Ishikawa (cell line): ENCODE results near the gene TOR2A.
A peak's percentile ranks its signal among the peaks of the same experiment; 100 is the strongest.

Experiments used
- CEBPB ChIP-seq: IDR thresholded peaks from 2 replicates; pipeline ENCODE4 v1.6.1; 2012
- CREB1 ChIP-seq: IDR thresholded peaks from 2 replicates; pipeline ENCODE4 v1.6.1; 2012; ENCODE audit warnings: low read depth
- EGR1 ChIP-seq: IDR thresholded peaks from 2 replicates; pipeline ENCODE4 v1.6.1; 2012
- EP300 ChIP-seq: IDR thresholded peaks from 2 replicates; pipeline ENCODE4 v1.6.1; 2012; ENCODE audit warnings: borderline replicate concordance
- FOXM1 ChIP-seq: IDR thresholded peaks from 2 replicates; pipeline ENCODE4 v1.6.1; 2012; ENCODE audit warnings: low read depth, borderline replicate concordance
- NFIC ChIP-seq: IDR thresholded peaks from 2 replicates; pipeline ENCODE4 v1.6.1; 2012
- RAD21 ChIP-seq: IDR thresholded peaks from 2 replicates; pipeline ENCODE4 v1.6.1; 2012; ENCODE audit warnings: low read depth
- TAF1 ChIP-seq: IDR thresholded peaks from 2 replicates; pipeline ENCODE4 v1.6.1; 2012; ENCODE audit warnings: low read depth, mild to moderate bottlenecking
- TCF12 ChIP-seq: IDR thresholded peaks from 2 replicates; pipeline ENCODE4 v1.6.1; 2012; ENCODE audit warnings: low read depth
- TEAD4 ChIP-seq: IDR thresholded peaks from 2 replicates; pipeline ENCODE4 v1.6.1; 2012
- YY1 ChIP-seq: IDR thresholded peaks from 2 replicates; pipeline ENCODE4 v1.6.1; 2012; ENCODE audit warnings: low read depth
- ZBTB7A ChIP-seq: IDR thresholded peaks from 2 replicates; pipeline ENCODE4 v1.6.1; 2012; ENCODE audit warnings: low read depth
- TF ChIP-seq, protein P1 (sequence below): IDR thresholded peaks from 2 replicates; pipeline ENCODE4 v1.6.1; 2012; ENCODE audit warnings: low read depth, mild to moderate bottlenecking
- TF ChIP-seq, protein P2 (sequence below): IDR thresholded peaks from 2 replicates; pipeline ENCODE4 v1.6.1; 2012
- TF ChIP-seq, protein P3 (sequence below): IDR thresholded peaks from 2 replicates; pipeline ENCODE4 v1.6.1; 2012

Gene TOR2A

DNA sequence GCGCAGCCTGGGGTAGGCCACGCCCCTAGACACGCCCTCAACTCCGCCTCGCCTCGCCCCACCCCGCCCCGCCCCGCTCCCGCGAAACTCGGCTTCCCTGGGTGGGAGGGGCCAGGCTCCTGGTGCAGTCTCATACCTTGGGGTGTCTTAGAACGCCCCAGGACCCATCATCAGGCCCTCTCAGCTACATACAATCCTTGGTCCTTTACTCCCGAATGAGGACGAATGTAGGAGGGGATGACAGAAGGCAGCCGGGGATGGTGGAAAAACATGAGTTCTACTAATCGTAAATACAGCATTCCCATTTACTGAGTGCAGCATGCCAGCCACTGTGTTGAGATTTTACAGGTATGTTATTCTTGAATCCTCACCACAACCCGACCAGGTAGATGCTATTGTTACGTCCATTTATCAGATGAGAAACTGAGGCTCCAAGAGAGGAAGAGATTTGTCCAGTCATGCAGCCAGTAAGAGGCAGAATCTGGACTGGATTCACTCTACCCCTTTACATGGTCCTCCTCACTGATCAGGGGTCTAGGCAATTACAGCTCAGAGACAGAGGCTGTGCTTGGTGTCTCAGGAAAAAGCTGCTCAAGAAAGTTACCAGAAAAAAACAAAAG lies 36.6 kb upstream of the TOR2A start:
- TF ChIP-seq TAF1 (no peak), RAD21 (no peak), EP300 (no peak), CEBPB (no peak), ZBTB7A (no peak)
- TF ChIP-seq, protein P1, sequence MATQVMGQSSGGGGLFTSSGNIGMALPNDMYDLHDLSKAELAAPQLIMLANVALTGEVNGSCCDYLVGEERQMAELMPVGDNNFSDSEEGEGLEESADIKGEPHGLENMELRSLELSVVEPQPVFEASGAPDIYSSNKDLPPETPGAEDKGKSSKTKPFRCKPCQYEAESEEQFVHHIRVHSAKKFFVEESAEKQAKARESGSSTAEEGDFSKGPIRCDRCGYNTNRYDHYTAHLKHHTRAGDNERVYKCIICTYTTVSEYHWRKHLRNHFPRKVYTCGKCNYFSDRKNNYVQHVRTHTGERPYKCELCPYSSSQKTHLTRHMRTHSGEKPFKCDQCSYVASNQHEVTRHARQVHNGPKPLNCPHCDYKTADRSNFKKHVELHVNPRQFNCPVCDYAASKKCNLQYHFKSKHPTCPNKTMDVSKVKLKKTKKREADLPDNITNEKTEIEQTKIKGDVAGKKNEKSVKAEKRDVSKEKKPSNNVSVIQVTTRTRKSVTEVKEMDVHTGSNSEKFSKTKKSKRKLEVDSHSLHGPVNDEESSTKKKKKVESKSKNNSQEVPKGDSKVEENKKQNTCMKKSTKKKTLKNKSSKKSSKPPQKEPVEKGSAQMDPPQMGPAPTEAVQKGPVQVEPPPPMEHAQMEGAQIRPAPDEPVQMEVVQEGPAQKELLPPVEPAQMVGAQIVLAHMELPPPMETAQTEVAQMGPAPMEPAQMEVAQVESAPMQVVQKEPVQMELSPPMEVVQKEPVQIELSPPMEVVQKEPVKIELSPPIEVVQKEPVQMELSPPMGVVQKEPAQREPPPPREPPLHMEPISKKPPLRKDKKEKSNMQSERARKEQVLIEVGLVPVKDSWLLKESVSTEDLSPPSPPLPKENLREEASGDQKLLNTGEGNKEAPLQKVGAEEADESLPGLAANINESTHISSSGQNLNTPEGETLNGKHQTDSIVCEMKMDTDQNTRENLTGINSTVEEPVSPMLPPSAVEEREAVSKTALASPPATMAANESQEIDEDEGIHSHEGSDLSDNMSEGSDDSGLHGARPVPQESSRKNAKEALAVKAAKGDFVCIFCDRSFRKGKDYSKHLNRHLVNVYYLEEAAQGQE = no peak
- TF ChIP-seq, protein P2, sequence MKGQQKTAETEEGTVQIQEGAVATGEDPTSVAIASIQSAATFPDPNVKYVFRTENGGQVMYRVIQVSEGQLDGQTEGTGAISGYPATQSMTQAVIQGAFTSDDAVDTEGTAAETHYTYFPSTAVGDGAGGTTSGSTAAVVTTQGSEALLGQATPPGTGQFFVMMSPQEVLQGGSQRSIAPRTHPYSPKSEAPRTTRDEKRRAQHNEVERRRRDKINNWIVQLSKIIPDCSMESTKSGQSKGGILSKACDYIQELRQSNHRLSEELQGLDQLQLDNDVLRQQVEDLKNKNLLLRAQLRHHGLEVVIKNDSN = no peak

DNA sequence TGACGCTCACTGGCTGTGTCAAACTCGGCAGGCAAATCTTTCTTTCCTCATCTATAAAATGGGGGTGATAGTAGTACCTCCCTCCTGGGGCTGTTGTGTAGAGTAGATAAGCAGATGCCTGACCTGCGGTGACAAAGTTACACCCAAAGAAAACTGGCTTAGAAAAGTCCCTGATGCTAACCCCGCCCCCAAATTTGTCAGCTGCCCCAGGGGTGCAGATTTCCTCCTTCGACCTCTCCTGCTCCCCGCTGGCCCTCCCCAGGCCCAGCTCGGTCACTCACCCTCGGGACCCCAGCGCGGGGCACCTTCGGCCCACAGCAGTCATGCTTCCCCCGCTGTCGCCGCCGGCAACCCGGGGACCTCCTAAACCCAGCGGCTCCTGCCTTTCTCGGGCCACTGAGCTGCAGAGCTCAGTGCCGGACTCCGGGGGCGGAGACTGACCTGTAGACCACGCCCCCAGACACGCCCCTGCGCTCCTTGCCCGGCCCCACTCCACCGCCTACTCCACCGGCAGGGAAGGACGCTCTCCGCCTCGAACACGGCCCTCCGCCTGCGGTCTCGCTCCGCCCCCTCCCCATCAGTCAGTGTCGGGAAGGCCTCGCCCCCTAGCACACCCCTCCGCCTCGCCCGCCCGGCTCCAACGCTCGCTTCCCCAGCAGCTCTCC lies 35.9 kb upstream of the TOR2A start:
- no peak for TF ChIP-seq RAD21
- TF ChIP-seq, protein P2 = no peak
- TF ChIP-seq, protein P3, sequence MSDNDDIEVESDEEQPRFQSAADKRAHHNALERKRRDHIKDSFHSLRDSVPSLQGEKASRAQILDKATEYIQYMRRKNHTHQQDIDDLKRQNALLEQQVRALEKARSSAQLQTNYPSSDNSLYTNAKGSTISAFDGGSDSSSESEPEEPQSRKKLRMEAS = no peak
- no peak for TF ChIP-seq FOXM1
- TF ChIP-seq TEAD4 = no peak
- 0 out of 2 replicates have a peak, but pooled peaks have one; percentile 10 for TF ChIP-seq EGR1
- no peak for TF ChIP-seq EP300
- no peak for TF ChIP-seq TCF12

DNA sequence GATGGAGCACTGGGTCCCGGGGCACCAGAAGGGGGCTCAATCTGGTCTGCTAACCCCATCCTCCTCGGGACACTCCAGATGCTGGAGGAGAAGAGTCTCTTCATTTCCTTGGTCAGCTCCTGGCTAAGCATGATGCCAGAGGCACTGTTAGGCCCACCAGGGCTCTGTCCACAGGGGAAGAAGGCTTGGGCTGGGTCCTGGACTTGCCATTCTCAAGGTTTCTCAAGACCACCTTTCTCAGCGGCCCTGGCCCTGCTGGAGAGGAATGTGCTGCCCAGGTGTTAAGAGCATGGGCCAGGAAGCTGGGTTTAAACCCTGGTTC lies 35.5 kb upstream of the TOR2A start:
- TF ChIP-seq NFIC = no peak
- no peak for TF ChIP-seq CREB1
- TF ChIP-seq, protein P3 = no peak
- no peak for TF ChIP-seq TCF12
- no peak for TF ChIP-seq RAD21
- TF ChIP-seq CEBPB = no peak

DNA sequence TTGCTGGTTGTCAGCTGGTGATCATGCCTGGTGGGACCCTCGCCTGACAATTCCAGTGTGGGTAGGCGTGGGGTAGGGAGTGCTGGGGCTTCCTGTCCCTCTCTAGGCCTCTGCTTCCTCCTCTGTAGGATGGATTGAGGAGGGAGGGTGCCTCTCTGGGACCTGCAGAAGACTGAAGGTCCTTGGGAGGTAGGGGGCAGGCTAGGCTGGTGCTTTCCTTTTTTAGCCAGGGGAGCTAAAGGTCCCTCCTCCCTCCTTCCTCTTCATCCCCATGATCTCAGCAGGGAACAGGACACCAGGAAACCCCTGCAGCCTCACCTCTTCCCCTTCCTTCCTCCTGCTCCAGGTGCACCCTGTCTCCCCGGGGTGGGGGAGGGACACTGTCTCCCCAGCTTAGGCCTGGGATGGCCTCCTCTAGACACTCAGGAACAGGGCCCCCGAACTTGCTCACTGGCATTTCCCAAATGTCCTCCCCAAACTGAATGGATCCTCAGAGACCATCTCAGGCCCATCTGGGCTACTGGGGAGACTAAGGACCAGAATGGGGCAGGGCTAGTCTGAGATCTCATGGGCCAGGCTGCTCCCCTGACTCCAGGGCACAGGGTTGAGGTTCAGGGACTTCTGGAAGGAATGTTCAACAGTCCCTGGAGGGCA lies 35.0 kb upstream of the TOR2A start:
- TF ChIP-seq, protein P3 = no peak
- TF ChIP-seq RAD21 (no peak), TAF1 (no peak), CEBPB (no peak)

DNA sequence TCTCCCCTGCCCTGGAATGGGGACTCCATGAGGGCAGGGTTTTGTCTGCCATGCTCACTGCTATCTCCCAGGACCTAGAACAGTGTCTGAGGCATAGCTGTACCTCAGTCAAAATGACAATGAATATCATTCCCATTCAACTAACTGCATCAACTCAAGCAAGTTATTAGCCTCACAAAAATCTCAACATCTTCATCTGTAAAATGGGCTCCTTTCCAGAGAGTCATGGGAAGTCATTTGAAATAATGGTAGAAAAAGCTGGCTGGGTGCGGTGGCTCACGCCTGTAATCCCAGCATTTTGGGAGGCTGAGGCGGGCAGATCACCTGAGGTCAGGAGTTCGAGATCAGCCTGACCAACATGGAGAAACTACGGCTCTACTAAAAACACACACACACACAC lies 34.0 kb upstream of the TOR2A start:
- TF ChIP-seq, protein P1 = no peak
- TF ChIP-seq EGR1 (no peak), FOXM1 (no peak)

DNA sequence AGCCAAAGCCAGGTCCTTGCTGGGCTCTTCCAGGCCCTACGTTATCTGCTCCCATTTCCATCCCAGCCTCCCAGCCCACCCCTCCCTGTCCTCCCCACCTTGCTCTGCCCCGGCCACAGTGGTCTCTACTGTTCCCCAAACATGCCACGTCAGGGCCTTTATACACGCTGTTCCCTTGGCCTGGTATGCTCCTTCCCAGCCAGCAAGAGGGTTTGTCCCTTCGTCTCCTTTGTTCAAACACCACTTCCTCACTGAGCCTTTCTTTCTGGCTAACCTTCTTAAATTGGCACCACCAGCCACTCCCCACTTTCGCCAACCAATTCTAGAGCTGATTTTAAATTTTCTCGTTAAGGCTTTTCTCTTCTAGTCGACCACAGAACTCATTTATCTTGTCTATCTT lies 33.6 kb upstream of the TOR2A start:
- no peak for TF ChIP-seq TEAD4
- no peak for TF ChIP-seq FOXM1

DNA sequence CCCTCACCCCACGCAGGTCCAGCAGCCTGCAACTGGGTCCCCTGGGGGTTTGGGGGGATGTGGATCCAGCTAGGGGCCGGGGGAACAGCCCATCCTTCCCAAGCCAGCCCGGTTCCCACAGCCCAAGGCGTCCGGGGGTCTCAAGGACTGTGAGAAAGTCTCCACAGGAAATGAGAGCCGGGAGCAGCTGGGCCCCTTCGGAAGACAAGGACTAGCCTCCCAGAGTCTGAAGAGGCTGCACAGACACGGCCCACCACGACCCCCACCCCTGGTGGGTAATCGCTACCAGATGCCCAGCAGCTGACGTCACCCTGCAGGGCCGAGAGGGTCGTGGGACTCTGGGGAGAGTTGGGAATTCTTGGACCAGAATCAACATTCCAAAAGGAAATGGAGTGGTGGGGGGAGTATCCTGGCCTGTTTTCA lies 32.8 kb upstream of the TOR2A start:
- TF ChIP-seq YY1 = no peak
- TF ChIP-seq CREB1 = no peak
- TF ChIP-seq EGR1 = no peak
- TF ChIP-seq, protein P1 = no peak
- TF ChIP-seq CEBPB = no peak
- TF ChIP-seq TAF1 = no peak
- TF ChIP-seq EP300 = no peak
- TF ChIP-seq NFIC = no peak
- TF ChIP-seq, protein P3 = no peak
- no peak for TF ChIP-seq RAD21
- TF ChIP-seq FOXM1 = no peak
- TF ChIP-seq, protein P2 = no peak
- TF ChIP-seq TCF12 = no peak
- TF ChIP-seq TEAD4 = no peak
